ENCODE measurements around the gene FFAR2. TPM values are rescaled to one million over a fixed set of nuclear protein-coding genes. Genes with fewer than 3 reads are reported as not detected.

FFAR2 gene
- not detected for polyA plus RNA-seq (2013, experiment 1 of 2)
- polyA plus RNA-seq (2013, experiment 2 of 2) = not detected

- H2AFZ ChIP-seq (ENCODE audit: low read length) = no peak within 1 kb of the TSS
- H2BK12ac ChIP-seq (ENCODE audit: low read length) = no peak within 1 kb of the TSS
- H2AK5ac ChIP-seq (ENCODE audit: low read depth, low read length) = no peak within 1 kb of the TSS
- peaks cover 0 to 2% of the 10 kb centered on the region in 2 donors for H3K4me1 ChIP-seq (ENCODE audit: control insufficient read depth in 2 of 2, insufficient read depth in 1 of 2, low read depth in 1 of 2, low read length in 2 of 2)
- H3K18ac ChIP-seq (ENCODE audit: low read length) = no peak within 1 kb of the TSS
- H3K9ac ChIP-seq (ENCODE audit: low read depth, low read length, poor library complexity) = no peak within 1 kb of the TSS
- H2BK120ac ChIP-seq (ENCODE audit: low read depth, low read length) = no peak within 1 kb of the TSS
- H3K27me3 ChIP-seq (ENCODE audit: control insufficient read depth in 3 of 3, insufficient read depth in 3 of 3, low read depth in 1 of 3, low read length in 3 of 3) = peaks cover 0 to 21% (median 0%) of the 10 kb centered on the region in 3 experiments
- no peak within 1 kb of the TSS for H3K14ac ChIP-seq (ENCODE audit: low read length)
- WGBS, 2 donors (ENCODE audit: extremely low coverage in 2 of 2, insufficient read length in 2 of 2, insufficient replicate concordance in 1 of 2) = no CpG with 5 or more reads among the region's 12 CpGs
- no peaks in the 10 kb centered on the region for H3K9me3 ChIP-seq (replicated peaks in 1 of 2; ENCODE audit: control insufficient read depth in 2 of 2, insufficient read depth in 1 of 2, low read depth in 1 of 2, low read length in 2 of 2)
- no peak within 1 kb of the TSS for H3K4me3 ChIP-seq (ENCODE audit: low read length in 2 of 2)
- no peaks in the 10 kb centered on the region for H3K36me3 ChIP-seq (replicated peaks in 1 of 2; ENCODE audit: control insufficient read depth in 2 of 2, insufficient read depth in 2 of 2, low read length in 2 of 2)
- DNase-seq (ENCODE audit: low spot score) = no peak
- H2BK5ac ChIP-seq (ENCODE audit: low read length) = no peak within 1 kb of the TSS
- no peak within 1 kb of the TSS for H4K91ac ChIP-seq (ENCODE audit: low read depth, low read length, poor library complexity)
- H3K4ac ChIP-seq (ENCODE audit: low read length) = no peak within 1 kb of the TSS
- H3K27ac ChIP-seq (replicated peaks; ENCODE audit: low read length) = no peak within 1 kb of the TSS
- peak within 1 kb of the TSS; percentile 80 for H3K23ac ChIP-seq (ENCODE audit: low read depth, low read length, poor library complexity)
- peak within 1 kb of the TSS; percentile 24 for H4K8ac ChIP-seq (ENCODE audit: low read depth, low read length)
- no peak within 1 kb of the TSS for H2BK15ac ChIP-seq (ENCODE audit: low read length)
- no peaks in the 10 kb centered on the region for H3K79me1 ChIP-seq (ENCODE audit: low read depth, low read length)
- no peak within 1 kb of the TSS for H3K4me2 ChIP-seq (ENCODE audit: insufficient read depth, low read length, poor library complexity, severe bottlenecking)
Observed at GRCh38 chr19:35447606-35448469, at the start of gene FFAR2. Gene FFAR2 (plus strand): TSS chr19:35448257. CDS start chr19:35449715, 1,458 bp downstream.

GRCh38 chr19:35398570-35398969, 49.5 kb upstream of the FFAR2 start:
- Histone ChIP-seq H2BK5ac (ENCODE audit: low read length) (no peak overlapping the region), H3K4ac (ENCODE audit: low read length) (no peak overlapping the region), H2AK5ac (ENCODE audit: low read depth, low read length) (no peak overlapping the region), H2BK12ac (ENCODE audit: low read length) (peak overlapping the region; percentile 58), H3K4me1 (ENCODE audit: control insufficient read depth in 2 of 2, insufficient read depth in 1 of 2, low read depth in 1 of 2, low read length in 2 of 2) (no peaks in the 10 kb centered on the region), H3K4me2 (ENCODE audit: insufficient read depth, low read length, poor library complexity, severe bottlenecking) (no peak overlapping the region), H2AFZ (ENCODE audit: low read length) (no peak overlapping the region), H3K36me3 (replicated peaks in 1 of 2; ENCODE audit: control insufficient read depth in 2 of 2, insufficient read depth in 2 of 2, low read length in 2 of 2) (no peaks in the 10 kb centered on the region), H4K91ac (ENCODE audit: low read depth, low read length, poor library complexity) (no peak overlapping the region), H3K23ac (ENCODE audit: low read depth, low read length, poor library complexity) (no peak overlapping the region), H3K4me3 (ENCODE audit: low read length in 2 of 2) (no peak overlapping the region), H4K8ac (ENCODE audit: low read depth, low read length) (no peak overlapping the region), H3K18ac (ENCODE audit: low read length) (no peak overlapping the region), H3K79me1 (ENCODE audit: low read depth, low read length) (no peaks in the 10 kb centered on the region), H3K27ac (replicated peaks; ENCODE audit: low read length) (no peak overlapping the region), H3K9ac (ENCODE audit: low read depth, low read length, poor library complexity) (no peak overlapping the region), H3K9me3 (replicated peaks in 1 of 2; ENCODE audit: control insufficient read depth in 2 of 2, insufficient read depth in 1 of 2, low read depth in 1 of 2, low read length in 2 of 2) (no peaks in the 10 kb centered on the region), H3K27me3 (ENCODE audit: control insufficient read depth in 3 of 3, insufficient read depth in 3 of 3, low read depth in 1 of 3, low read length in 3 of 3) (no peaks in the 10 kb centered on the region), H3K14ac (ENCODE audit: low read length) (no peak overlapping the region), H2BK15ac (ENCODE audit: low read length) (no peak overlapping the region), H2BK120ac (ENCODE audit: low read depth, low read length) (no peak overlapping the region)
- no CpG with 5 or more reads among the region's 12 CpGs for WGBS, 2 donors (ENCODE audit: extremely low coverage in 2 of 2, insufficient read length in 2 of 2, insufficient replicate concordance in 1 of 2)
- DNase-seq (ENCODE audit: low spot score) = no peak

GRCh38 chr19:35399231-35399630, 48.8 kb upstream of the FFAR2 start:
- Histone ChIP-seq H2BK12ac (ENCODE audit: low read length) (no peak overlapping the region), H2BK5ac (ENCODE audit: low read length) (no peak overlapping the region), H3K4me1 (ENCODE audit: control insufficient read depth in 2 of 2, insufficient read depth in 1 of 2, low read depth in 1 of 2, low read length in 2 of 2) (no peaks in the 10 kb centered on the region), H2BK15ac (ENCODE audit: low read length) (no peak overlapping the region), H3K14ac (ENCODE audit: low read length) (no peak overlapping the region), H2BK120ac (ENCODE audit: low read depth, low read length) (no peak overlapping the region), H3K36me3 (replicated peaks in 1 of 2; ENCODE audit: control insufficient read depth in 2 of 2, insufficient read depth in 2 of 2, low read length in 2 of 2) (no peaks in the 10 kb centered on the region), H3K27ac (replicated peaks; ENCODE audit: low read length) (no peak overlapping the region), H3K9ac (ENCODE audit: low read depth, low read length, poor library complexity) (no peak overlapping the region), H3K4me2 (ENCODE audit: insufficient read depth, low read length, poor library complexity, severe bottlenecking) (no peak overlapping the region), H3K4ac (ENCODE audit: low read length) (no peak overlapping the region), H4K8ac (ENCODE audit: low read depth, low read length) (no peak overlapping the region), H3K23ac (ENCODE audit: low read depth, low read length, poor library complexity) (no peak overlapping the region), H3K27me3 (ENCODE audit: control insufficient read depth in 3 of 3, insufficient read depth in 3 of 3, low read depth in 1 of 3, low read length in 3 of 3) (no peaks in the 10 kb centered on the region), H3K18ac (ENCODE audit: low read length) (no peak overlapping the region), H2AFZ (ENCODE audit: low read length) (no peak overlapping the region), H3K9me3 (replicated peaks in 1 of 2; ENCODE audit: control insufficient read depth in 2 of 2, insufficient read depth in 1 of 2, low read depth in 1 of 2, low read length in 2 of 2) (no peaks in the 10 kb centered on the region), H3K79me1 (ENCODE audit: low read depth, low read length) (no peaks in the 10 kb centered on the region), H3K4me3 (ENCODE audit: low read length in 2 of 2) (no peak overlapping the region), H4K91ac (ENCODE audit: low read depth, low read length, poor library complexity) (no peak overlapping the region), H2AK5ac (ENCODE audit: low read depth, low read length) (no peak overlapping the region)
- no peak for DNase-seq (ENCODE audit: low spot score)
- WGBS, 2 donors (ENCODE audit: extremely low coverage in 2 of 2, insufficient read length in 2 of 2, insufficient replicate concordance in 1 of 2) = no CpG with 5 or more reads among the region's 4 CpGs

GRCh38 chr19:35399948-35400772, 47.9 kb upstream of the FFAR2 start:
- Histone ChIP-seq H3K79me1 (ENCODE audit: low read depth, low read length) (no peaks in the 10 kb centered on the region), H3K9ac (ENCODE audit: low read depth, low read length, poor library complexity) (no peak overlapping the region), H2AK5ac (ENCODE audit: low read depth, low read length) (no peak overlapping the region), H3K14ac (ENCODE audit: low read length) (no peak overlapping the region), H3K27ac (replicated peaks; ENCODE audit: low read length) (no peak overlapping the region), H3K9me3 (replicated peaks in 1 of 2; ENCODE audit: control insufficient read depth in 2 of 2, insufficient read depth in 1 of 2, low read depth in 1 of 2, low read length in 2 of 2) (no peaks in the 10 kb centered on the region), H2BK15ac (ENCODE audit: low read length) (no peak overlapping the region), H3K23ac (ENCODE audit: low read depth, low read length, poor library complexity) (no peak overlapping the region), H3K4me3 (ENCODE audit: low read length in 2 of 2) (no peak overlapping the region), H3K18ac (ENCODE audit: low read length) (no peak overlapping the region), H3K4ac (ENCODE audit: low read length) (no peak overlapping the region), H2BK5ac (ENCODE audit: low read length) (no peak overlapping the region), H3K4me1 (ENCODE audit: control insufficient read depth in 2 of 2, insufficient read depth in 1 of 2, low read depth in 1 of 2, low read length in 2 of 2) (peaks cover 2 to 3% of the 10 kb centered on the region in 2 donors), H4K91ac (ENCODE audit: low read depth, low read length, poor library complexity) (no peak overlapping the region), H2BK120ac (ENCODE audit: low read depth, low read length) (no peak overlapping the region), H3K27me3 (ENCODE audit: control insufficient read depth in 3 of 3, insufficient read depth in 3 of 3, low read depth in 1 of 3, low read length in 3 of 3) (no peaks in the 10 kb centered on the region), H3K36me3 (replicated peaks in 1 of 2; ENCODE audit: control insufficient read depth in 2 of 2, insufficient read depth in 2 of 2, low read length in 2 of 2) (no peaks in the 10 kb centered on the region), H2AFZ (ENCODE audit: low read length) (no peak overlapping the region), H3K4me2 (ENCODE audit: insufficient read depth, low read length, poor library complexity, severe bottlenecking) (no peak overlapping the region), H2BK12ac (ENCODE audit: low read length) (no peak overlapping the region), H4K8ac (ENCODE audit: low read depth, low read length) (no peak overlapping the region)
- no peak for DNase-seq (ENCODE audit: low spot score)
- WGBS, 2 donors (ENCODE audit: extremely low coverage in 2 of 2, insufficient read length in 2 of 2, insufficient replicate concordance in 1 of 2) = no CpG with 5 or more reads among the region's 10 CpGs

Measured in neuronal stem cell (in vitro differentiated cells).